Measurements from ENCODE around the gene PDZD2.
"Not testable (repeated sequence)": the region's sequence is repeated elsewhere in the genome, so short reads cannot be mapped to it uniquely, and the experiment has no call there.

The PDZD2 gene

DNA sequence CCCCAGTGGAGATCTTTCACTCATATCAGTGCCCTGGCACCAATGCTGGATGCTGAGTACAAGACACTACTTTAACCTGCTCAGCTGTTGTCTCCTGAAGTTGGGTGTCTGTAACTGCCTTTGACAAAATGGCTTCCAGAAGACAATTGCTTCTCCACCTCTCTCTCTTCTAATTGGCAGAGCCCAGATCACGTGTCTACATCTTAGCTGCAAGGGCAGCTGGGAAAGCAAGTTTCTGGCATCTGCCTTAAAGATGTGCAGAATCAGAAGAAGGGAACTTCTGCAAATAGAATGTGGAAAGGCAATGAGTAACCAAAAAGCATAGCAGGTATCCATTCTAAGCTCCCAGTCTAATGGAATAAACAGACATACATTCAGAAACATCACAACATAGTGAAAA lies 81.1 kb downstream of the PDZD2 start:
- H3K27ac ChIP-seq, result no peak overlapping the region
- DNase-seq, result no peak
- H3K9me3 ChIP-seq (ENCODE audit: severe bottlenecking), result no peaks in the 10 kb centered on the region
- H3K4me3 ChIP-seq (ENCODE audit: low read depth, low read length), result no peak overlapping the region
- no peak for TF ChIP-seq CTCF (IDR thresholded peaks at IDR 0.05; ENCODE audit: low read depth, low read length)
- no peaks in the 10 kb centered on the region for H3K36me3 ChIP-seq
- H3K27me3 ChIP-seq (ENCODE audit: insufficient read depth, low read depth, severe bottlenecking), result no peaks in the 10 kb centered on the region

- Histone ChIP-seq H3K9me3 (ENCODE audit: severe bottlenecking) (no peaks in the 10 kb centered on the region), H3K27ac (no peak overlapping the region), H3K27me3 (ENCODE audit: insufficient read depth, low read depth, severe bottlenecking) (no peaks in the 10 kb centered on the region), H3K4me3 (ENCODE audit: low read depth, low read length) (no peak overlapping the region), H3K36me3 (no peaks in the 10 kb centered on the region)
- no peak for TF ChIP-seq CTCF (IDR thresholded peaks at IDR 0.05; ENCODE audit: low read depth, low read length)
- no peak for DNase-seq
Measured at GRCh38 chr5:31720811-31721345, 81.9 kb downstream of the PDZD2 start.

GRCh38 chr5:31722111-31722510 lies 83.2 kb downstream of the PDZD2 start:
- Histone ChIP-seq H3K4me3 (ENCODE audit: low read depth, low read length) (no peak overlapping the region), H3K27ac (no peak overlapping the region), H3K27me3 (ENCODE audit: insufficient read depth, low read depth, severe bottlenecking) (no peaks in the 10 kb centered on the region), H3K36me3 (no peaks in the 10 kb centered on the region), H3K9me3 (ENCODE audit: severe bottlenecking) (no peaks in the 10 kb centered on the region)
- TF ChIP-seq CTCF (IDR thresholded peaks at IDR 0.05; ENCODE audit: low read depth, low read length), result no peak
- no peak for DNase-seq

- TF ChIP-seq CTCF (IDR thresholded peaks at IDR 0.05; ENCODE audit: low read depth, low read length), result no peak
- H3K4me3 ChIP-seq (ENCODE audit: low read depth, low read length), result no peak overlapping the region
- no peaks in the 10 kb centered on the region for H3K27me3 ChIP-seq (ENCODE audit: insufficient read depth, low read depth, severe bottlenecking)
- H3K36me3 ChIP-seq, result no peaks in the 10 kb centered on the region
- DNase-seq, result no peak
- no peaks in the 10 kb centered on the region for H3K9me3 ChIP-seq (ENCODE audit: severe bottlenecking)
- H3K27ac ChIP-seq, result no peak overlapping the region
Measured at GRCh38 chr5:31725996-31726395, 87.1 kb downstream of the PDZD2 start.

DNA sequence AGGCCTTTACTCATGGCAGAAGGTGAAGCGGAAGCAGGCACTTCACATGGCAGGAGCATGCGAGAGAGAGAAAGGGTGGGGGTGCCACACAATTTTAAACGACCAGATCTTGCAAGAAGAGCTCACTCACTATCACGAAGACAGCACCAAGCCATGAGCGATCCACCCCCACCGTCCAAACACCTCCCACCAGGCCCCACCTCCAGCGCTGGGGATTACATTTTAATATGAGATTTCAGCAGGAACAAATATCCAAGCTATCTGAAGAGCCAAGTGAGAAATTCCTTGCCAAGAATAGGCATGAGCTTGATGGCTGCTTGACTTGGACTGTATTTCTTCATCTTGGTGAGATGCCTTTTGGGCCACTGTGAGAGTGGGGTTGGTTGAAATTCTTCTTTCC lies 88.0 kb downstream of the PDZD2 start:
- no peaks in the 10 kb centered on the region for H3K27me3 ChIP-seq (ENCODE audit: insufficient read depth, low read depth, severe bottlenecking)
- DNase-seq, result no peak
- no peaks in the 10 kb centered on the region for H3K9me3 ChIP-seq (ENCODE audit: severe bottlenecking)
- no peak overlapping the region for H3K27ac ChIP-seq
- no peak for TF ChIP-seq CTCF (IDR thresholded peaks at IDR 0.05; ENCODE audit: low read depth, low read length)
- H3K4me3 ChIP-seq (ENCODE audit: low read depth, low read length), result no peak overlapping the region
- no peaks in the 10 kb centered on the region for H3K36me3 ChIP-seq

GRCh38 chr5:31728039-31728438 lies 89.1 kb downstream of the PDZD2 start:
- H3K4me3 ChIP-seq (ENCODE audit: low read depth, low read length), result no peak overlapping the region

GRCh38 chr5:31728806-31729205 lies 89.9 kb downstream of the PDZD2 start:
- not testable (repeated sequence) for H3K9me3 ChIP-seq (ENCODE audit: severe bottlenecking); H3K27me3 ChIP-seq (ENCODE audit: insufficient read depth, low read depth, severe bottlenecking); H3K27ac ChIP-seq; H3K4me3 ChIP-seq (ENCODE audit: low read depth, low read length); DNase-seq; H3K36me3 ChIP-seq

More at GRCh38 chr5:31728039-31728438, 89.1 kb downstream of the PDZD2 start:
- no peaks in the 10 kb centered on the region for H3K9me3 ChIP-seq (ENCODE audit: severe bottlenecking)
- no peak for DNase-seq
- TF ChIP-seq CTCF (IDR thresholded peaks at IDR 0.05; ENCODE audit: low read depth, low read length), result no peak
- no peaks in the 10 kb centered on the region for H3K36me3 ChIP-seq
- no peaks in the 10 kb centered on the region for H3K27me3 ChIP-seq (ENCODE audit: insufficient read depth, low read depth, severe bottlenecking)
- H3K27ac ChIP-seq, result no peak overlapping the region

All from WERI-Rb-1 (cell line).